ENCODE data around the gene HMBS.

GRCh38 chr11:119101759-119102423 is 17.2 kb downstream of the HMBS start, which contains the start of gene DPAGT1:
- TF ChIP-seq CTCF (IDR thresholded peaks at IDR 0.05 in 4 of 5, conservative IDR thresholded peaks at IDR 0.05 in 1 of 5) (peak in 1 of 5 experiments; percentile 29), POLR2A (IDR thresholded peaks at IDR 0.05) (peak; percentile 19 to 43)

All from gastrocnemius medialis (tissue), 4 donors.